HepG2 (cell line): ENCODE results near the gene OTOP1. TPM values are rescaled to one million over a fixed set of nuclear protein-coding genes. Genes with fewer than 3 reads are reported as not detected.

Experiments
- ATAD3A ChIP-seq: sonication (generic); formaldehyde crosslinking; IDR thresholded peaks from 2 replicates; pipeline ENCODE4 v1.4.0; 2020; ENCODE audit warnings: missing genetic modification reagents
- DR1 ChIP-seq: sonication (generic); formaldehyde crosslinking; IDR thresholded peaks from 2 replicates; pipeline ENCODE4 v1.8.0; 2021; ENCODE audit warnings: mild to moderate bottlenecking, missing genetic modification reagents, inconsistent platforms
- ELF3 ChIP-seq: IDR thresholded peaks from 2 replicates; pipeline ENCODE4 v1.6.1; 2016; ENCODE audit warnings: missing genetic modification reagents, missing compliant biosample characterization
- HNRNPL ChIP-seq: fragments of 200-400 bp; formaldehyde crosslinking; IDR thresholded peaks from 2 replicates; pipeline ENCODE4 v1.6.1; 2017; ENCODE audit warnings: mild to moderate bottlenecking, low read depth, low read length
- MAFK ChIP-seq, 2 experiments: IDR thresholded peaks in 1 of 2; conservative IDR thresholded peaks in 1 of 2; 2 replicates each; pipeline ENCODE4 v1.6.1; 2011; ENCODE audit warnings: improper control_type of control experiment in 2 of 2, low read length in 2 of 2
- MTA1 ChIP-seq: sonication (generic); formaldehyde crosslinking; IDR thresholded peaks from 2 replicates; pipeline ENCODE4 v1.4.0; 2020; ENCODE audit warnings: missing genetic modification reagents, mild to moderate bottlenecking, borderline replicate concordance
- NCOA1 ChIP-seq: sonication (generic); formaldehyde crosslinking; IDR thresholded peaks from 2 replicates; pipeline ENCODE4 v1.9.0; 2021; ENCODE audit warnings: missing genetic modification reagents
- NFE2L2 ChIP-seq: fragments of 150-350 bp; IDR thresholded peaks from 2 replicates; pipeline ENCODE4 v1.6.1; 2014; ENCODE audit warnings: low read length
- PAF1 ChIP-seq: IDR thresholded peaks from 2 replicates; pipeline ENCODE4 v1.6.1; 2016; ENCODE audit warnings: missing genetic modification reagents, missing compliant biosample characterization
- PCBP2 ChIP-seq: fragments of 200-400 bp; formaldehyde crosslinking; optimal IDR thresholded peaks from 2 replicates; pipeline ENCODE3; 2018; ENCODE audit warnings: low read length, low read depth; ENCODE audit not compliant: poor library complexity, severe bottlenecking
- RORA ChIP-seq: sonication (generic); formaldehyde crosslinking; IDR thresholded peaks from 2 replicates; pipeline ENCODE4 v1.5.0; 2020; ENCODE audit warnings: mild to moderate bottlenecking, missing genetic modification reagents, moderate library complexity
- U2AF2 ChIP-seq: fragments of 200-400 bp; formaldehyde crosslinking; IDR thresholded peaks from 2 replicates; pipeline ENCODE4 v1.6.1; 2017; ENCODE audit warnings: low read depth, mild to moderate bottlenecking, low read length
- ZNF12 ChIP-seq: sonication (generic); formaldehyde crosslinking; IDR thresholded peaks from 2 replicates; pipeline ENCODE4 v1.5.0; 2020; ENCODE audit warnings: missing genetic modification reagents
- ZNF136 ChIP-seq: sonication (generic); formaldehyde crosslinking; IDR thresholded peaks from 2 replicates; pipeline ENCODE4 v1.8.1; 2022; ENCODE audit warnings: low read depth, mild to moderate bottlenecking, moderate library complexity, missing genetic modification reagents
- ZNF24 ChIP-seq: fragments of 450-650 bp; IDR thresholded peaks from 2 replicates; pipeline ENCODE4 v1.6.1; 2017; ENCODE audit warnings: antibody characterized with exemption, mild to moderate bottlenecking
- ZNF251 ChIP-seq: sonication (generic); formaldehyde crosslinking; IDR thresholded peaks from 2 replicates; pipeline ENCODE4 v1.9.0; 2021; ENCODE audit warnings: mild to moderate bottlenecking, missing genetic modification reagents
- ZNF333 ChIP-seq: sonication (generic); formaldehyde crosslinking; IDR thresholded peaks from 2 replicates; pipeline ENCODE4 v1.4.0; 2020; ENCODE audit warnings: mild to moderate bottlenecking, missing genetic modification reagents, borderline replicate concordance
- ZNF556 ChIP-seq: sonication (generic); formaldehyde crosslinking; IDR thresholded peaks from 2 replicates; pipeline ENCODE4 v1.4.0; 2020; ENCODE audit warnings: mild to moderate bottlenecking, missing genetic modification reagents, borderline replicate concordance
- ZNF781 ChIP-seq: sonication (generic); formaldehyde crosslinking; IDR thresholded peaks from 2 replicates; pipeline ENCODE4 v1.5.1; 2020; ENCODE audit warnings: borderline replicate concordance, mild to moderate bottlenecking, missing genetic modification reagents; ENCODE audit errors: not compliant biosample characterization
- ZNF788 ChIP-seq: sonication (generic); formaldehyde crosslinking; IDR thresholded peaks from 2 replicates; pipeline ENCODE4 v1.5.0; 2020; ENCODE audit warnings: mild to moderate bottlenecking, missing genetic modification reagents, borderline replicate concordance
- ZNF878 ChIP-seq: sonication (generic); formaldehyde crosslinking; IDR thresholded peaks from 2 replicates; pipeline ENCODE4 v1.8.1; 2023; ENCODE audit warnings: mild to moderate bottlenecking, missing genetic modification reagents, moderate library complexity
- ZSCAN22 ChIP-seq: sonication (generic); formaldehyde crosslinking; IDR thresholded peaks from 2 replicates; pipeline ENCODE4 v1.4.0; 2020; ENCODE audit warnings: mild to moderate bottlenecking, missing genetic modification reagents
- polyA plus RNA-seq, 8 experiments: library from polyadenylated mRNA; depleted of rRNA in 3 of 8; stranded (reverse) in 7 of 8; unstranded in 1 of 8; fragments of >200 nt; fragmentation: Illumina TruSeq in 4 of 8; extraction: Trizol in 4 of 8; gene quantifications; 2 replicates each; pipeline versions ENCODE4 v1.2.1 to v1.2.3, GENCODE V29; 2011 to 2016; ENCODE audit warnings: low read depth in 4 of 8, missing spikeins in 1 of 8, mixed read lengths in 1 of 8; ENCODE audit not compliant: insufficient read depth in 1 of 8
- total RNA-seq, 5 experiments: library from RNA; depleted of rRNA; stranded (reverse); fragments of >200 nt; fragmentation: Illumina TruSeq; extraction: Trizol; gene quantifications; 2 replicates each; pipeline ENCODE4 v1.2.3, GENCODE V29; 2016; ENCODE audit warnings: low read depth in 1 of 5
- TF ChIP-seq, protein P1 (sequence below): sonication (generic); formaldehyde crosslinking; IDR thresholded peaks from 2 replicates; pipeline ENCODE4 v1.5.1; 2020; ENCODE audit warnings: mild to moderate bottlenecking, missing genetic modification reagents, borderline replicate concordance
- TF ChIP-seq, protein P2 (sequence below): sonication (generic); formaldehyde crosslinking; IDR thresholded peaks from 2 replicates; pipeline ENCODE4 v1.4.0; 2020; ENCODE audit warnings: missing genetic modification reagents, borderline replicate concordance
- TF ChIP-seq, protein P3 (sequence below): sonication (generic); formaldehyde crosslinking; IDR thresholded peaks from 2 replicates; pipeline ENCODE4 v1.9.0; 2021; ENCODE audit warnings: missing genetic modification reagents, mild to moderate bottlenecking, borderline replicate concordance

The OTOP1 gene
- total and polyA plus RNA-seq, 2 of the 13 experiments (the other 11 are each of a cell fraction or from before 2014, with no cell fraction given): not detected

DNA sequence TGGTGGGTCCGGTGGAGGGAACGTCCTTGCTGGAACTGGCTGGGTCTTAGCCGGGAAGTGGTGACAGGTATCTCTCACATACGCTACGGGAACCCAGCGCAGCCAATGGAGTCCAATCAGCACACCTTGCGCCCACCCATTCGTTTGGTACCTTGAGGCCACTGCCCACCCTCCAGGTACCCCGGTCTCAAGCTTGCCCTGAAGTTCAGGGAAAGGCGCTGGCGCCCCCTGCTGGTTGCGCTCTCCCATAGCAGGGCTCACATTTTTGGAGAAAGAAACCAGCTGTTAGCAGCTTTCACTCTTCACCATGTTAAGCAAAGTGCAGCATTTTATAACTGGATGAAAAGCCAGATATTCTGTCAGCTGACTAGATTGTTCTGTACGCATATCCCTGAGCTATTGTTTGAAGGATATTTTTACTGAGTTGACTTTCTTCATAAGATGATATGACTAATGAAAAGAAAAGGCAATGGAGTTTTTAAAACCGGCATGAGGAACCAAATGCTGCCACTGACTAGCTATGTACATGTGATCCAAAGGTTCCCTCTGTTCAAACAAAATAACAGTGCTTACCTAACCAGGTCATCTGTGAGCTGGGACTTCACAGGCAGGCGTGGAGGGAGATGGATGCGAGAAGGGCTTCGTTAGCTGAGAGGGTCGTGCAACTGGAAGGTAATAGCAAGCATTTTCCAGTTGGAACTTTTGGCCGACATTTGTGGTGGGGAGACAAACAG lies 43.7 kb downstream of the OTOP1 start (continued):
- TF ChIP-seq PCBP2: no peak
- no peak for TF ChIP-seq DR1 (CRISPR knock-in tag)
- TF ChIP-seq NCOA1 (CRISPR knock-in tag): no peak
- TF ChIP-seq MTA1: no peak
- TF ChIP-seq, protein P1, sequence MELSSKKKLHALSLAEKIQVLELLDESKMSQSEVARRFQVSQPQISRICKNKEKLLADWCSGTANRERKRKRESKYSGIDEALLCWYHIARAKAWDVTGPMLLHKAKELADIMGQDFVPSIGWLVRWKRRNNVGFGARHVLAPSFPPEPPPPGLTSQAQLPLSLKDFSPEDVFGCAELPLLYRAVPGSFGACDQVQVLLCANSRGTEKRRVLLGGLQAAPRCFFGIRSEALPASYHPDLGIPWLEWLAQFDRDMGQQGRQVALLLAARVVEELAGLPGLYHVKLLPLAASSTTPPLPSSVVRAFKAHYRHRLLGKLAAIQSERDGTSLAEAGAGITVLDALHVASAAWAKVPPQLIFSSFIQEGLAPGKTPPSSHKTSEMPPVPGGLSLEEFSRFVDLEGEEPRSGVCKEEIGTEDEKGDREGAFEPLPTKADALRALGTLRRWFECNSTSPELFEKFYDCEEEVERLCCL (CRISPR knock-in tag): no peak
- 0 out of 2 replicates have a peak, but pooled peaks have one; percentile 22 for TF ChIP-seq ZNF333 (CRISPR knock-in tag)
- TF ChIP-seq ZNF251 (CRISPR knock-in tag): no peak
- no peak for TF ChIP-seq HNRNPL
- TF ChIP-seq ELF3 (CRISPR knock-in tag): no peak
- no peak for TF ChIP-seq ZNF788
- 0 out of 2 replicates have a peak, but pooled peaks have one; percentile 63 for TF ChIP-seq ZNF556 (CRISPR knock-in tag)
- TF ChIP-seq ZNF781 (CRISPR knock-in tag): no peak
- TF ChIP-seq NFE2L2: no peak
- no peak for TF ChIP-seq U2AF2
- TF ChIP-seq ZNF24: no peak
- no peak for TF ChIP-seq MAFK (conservative IDR thresholded peaks at IDR 0.05 in 1 of 2, IDR thresholded peaks at IDR 0.05 in 1 of 2; ENCODE audit: low read length in 2 of 2)
- no peak for TF ChIP-seq RORA (CRISPR knock-in tag)
- no peak for TF ChIP-seq ZSCAN22 (CRISPR knock-in tag)
- no peak for TF ChIP-seq PAF1 (CRISPR knock-in tag)
- TF ChIP-seq ZNF136 (CRISPR knock-in tag): no peak
- TF ChIP-seq ZNF12 (CRISPR knock-in tag): no peak
- TF ChIP-seq, protein P2, sequence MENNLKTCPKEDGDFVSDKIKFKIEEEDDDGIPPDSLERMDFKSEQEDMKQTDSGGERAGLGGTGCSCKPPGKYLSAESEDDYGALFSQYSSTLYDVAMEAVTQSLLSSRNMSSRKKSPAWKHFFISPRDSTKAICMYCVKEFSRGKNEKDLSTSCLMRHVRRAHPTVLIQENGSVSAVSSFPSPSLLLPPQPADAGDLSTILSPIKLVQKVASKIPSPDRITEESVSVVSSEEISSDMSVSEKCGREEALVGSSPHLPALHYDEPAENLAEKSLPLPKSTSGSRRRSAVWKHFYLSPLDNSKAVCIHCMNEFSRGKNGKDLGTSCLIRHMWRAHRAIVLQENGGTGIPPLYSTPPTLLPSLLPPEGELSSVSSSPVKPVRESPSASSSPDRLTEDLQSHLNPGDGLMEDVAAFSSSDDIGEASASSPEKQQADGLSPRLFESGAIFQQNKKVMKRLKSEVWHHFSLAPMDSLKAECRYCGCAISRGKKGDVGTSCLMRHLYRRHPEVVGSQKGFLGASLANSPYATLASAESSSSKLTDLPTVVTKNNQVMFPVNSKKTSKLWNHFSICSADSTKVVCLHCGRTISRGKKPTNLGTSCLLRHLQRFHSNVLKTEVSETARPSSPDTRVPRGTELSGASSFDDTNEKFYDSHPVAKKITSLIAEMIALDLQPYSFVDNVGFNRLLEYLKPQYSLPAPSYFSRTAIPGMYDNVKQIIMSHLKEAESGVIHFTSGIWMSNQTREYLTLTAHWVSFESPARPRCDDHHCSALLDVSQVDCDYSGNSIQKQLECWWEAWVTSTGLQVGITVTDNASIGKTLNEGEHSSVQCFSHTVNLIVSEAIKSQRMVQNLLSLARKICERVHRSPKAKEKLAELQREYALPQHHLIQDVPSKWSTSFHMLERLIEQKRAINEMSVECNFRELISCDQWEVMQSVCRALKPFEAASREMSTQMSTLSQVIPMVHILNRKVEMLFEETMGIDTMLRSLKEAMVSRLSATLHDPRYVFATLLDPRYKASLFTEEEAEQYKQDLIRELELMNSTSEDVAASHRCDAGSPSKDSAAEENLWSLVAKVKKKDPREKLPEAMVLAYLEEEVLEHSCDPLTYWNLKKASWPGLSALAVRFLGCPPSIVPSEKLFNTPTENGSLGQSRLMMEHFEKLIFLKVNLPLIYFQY: no peak
- no peak for TF ChIP-seq ATAD3A
- TF ChIP-seq, protein P3, sequence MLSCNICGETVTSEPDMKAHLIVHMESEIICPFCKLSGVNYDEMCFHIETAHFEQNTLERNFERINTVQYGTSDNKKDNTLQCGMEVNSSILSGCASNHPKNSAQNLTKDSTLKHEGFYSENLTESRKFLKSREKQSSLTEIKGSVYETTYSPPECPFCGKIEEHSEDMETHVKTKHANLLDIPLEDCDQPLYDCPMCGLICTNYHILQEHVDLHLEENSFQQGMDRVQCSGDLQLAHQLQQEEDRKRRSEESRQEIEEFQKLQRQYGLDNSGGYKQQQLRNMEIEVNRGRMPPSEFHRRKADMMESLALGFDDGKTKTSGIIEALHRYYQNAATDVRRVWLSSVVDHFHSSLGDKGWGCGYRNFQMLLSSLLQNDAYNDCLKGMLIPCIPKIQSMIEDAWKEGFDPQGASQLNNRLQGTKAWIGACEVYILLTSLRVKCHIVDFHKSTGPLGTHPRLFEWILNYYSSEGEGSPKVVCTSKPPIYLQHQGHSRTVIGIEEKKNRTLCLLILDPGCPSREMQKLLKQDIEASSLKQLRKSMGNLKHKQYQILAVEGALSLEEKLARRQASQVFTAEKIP (CRISPR knock-in tag): no peak
- TF ChIP-seq ZNF878 (CRISPR knock-in tag): no peak
